NCI-H82 (cell line): ENCODE results near the gene CALR3.
"Not testable (repeated sequence)": the region's sequence is repeated elsewhere in the genome, so short reads cannot be mapped to it uniquely, and the experiment has no call there.

ENCODE experiments used
- DNase-seq: peaks from one replicate; lab custom pipeline; 2025; lab: John Stamatoyannopoulos, UW

CALR3 gene

GRCh38 chr19:16495982-16496612 lies at the start of gene CALR3, which contains the start of gene C19orf44:
TSS of gene CALR3 (minus strand) at chr19:16496167. CDS start at chr19:16496129, 38 bp downstream.
TSS of gene C19orf44 (plus strand) at chr19:16496394. CDS start at chr19:16500793, 4,399 bp downstream.
- DNase-seq: peak; percentile 100

- no peak for DNase-seq
These were observed 48.7 kb upstream of the CALR3 start for GRCh38 chr19:16544473-16545231.

GRCh38 chr19:16543734-16544133 lies 47.8 kb upstream of the CALR3 start:
- not testable (repeated sequence) for DNase-seq

- DNase-seq: peak; percentile 75
These were observed 47.0 kb upstream of the CALR3 start for GRCh38 chr19:16542910-16543472.

GRCh38 chr19:16542045-16542909 lies 46.3 kb upstream of the CALR3 start, which contains the start of gene CHERP:
TSS of gene CHERP (minus strand) at chr19:16542437. CDS start at chr19:16542378, 59 bp downstream.
- peak; percentile 99 for DNase-seq

- peak; percentile 53 for DNase-seq
These were observed 45.6 kb upstream of the CALR3 start for GRCh38 chr19:16541526-16542044.

GRCh38 chr19:16540948-16541347 lies 45.0 kb upstream of the CALR3 start:
- DNase-seq: no peak

GRCh38 chr19:16537111-16537510 lies 41.1 kb upstream of the CALR3 start:
- DNase-seq: no peak

- no peak for DNase-seq
These were observed 40.2 kb upstream of the CALR3 start for GRCh38 chr19:16536130-16536529.

- DNase-seq: no peak
These were observed 39.4 kb upstream of the CALR3 start for GRCh38 chr19:16535381-16535780.

GRCh38 chr19:16532440-16533234 lies 36.7 kb upstream of the CALR3 start:
- DNase-seq: no peak

GRCh38 chr19:16531380-16531669 lies 35.4 kb upstream of the CALR3 start:
- DNase-seq: no peak

GRCh38 chr19:16530540-16531379 lies 34.8 kb upstream of the CALR3 start:
- DNase-seq: no peak

- no peak for DNase-seq
These were observed 33.6 kb upstream of the CALR3 start for GRCh38 chr19:16529466-16530144.

GRCh38 chr19:16527971-16528521 lies 32.1 kb upstream of the CALR3 start:
- peak; percentile 64 for DNase-seq

GRCh38 chr19:16527334-16527935 lies 31.5 kb upstream of the CALR3 start:
- DNase-seq: no peak

- DNase-seq: no peak
These were observed 29.9 kb upstream of the CALR3 start for GRCh38 chr19:16525751-16526481.
